Measurements from ENCODE around the gene USP28.
"Not testable (repeated sequence)": the region's sequence is repeated elsewhere in the genome, so short reads cannot be mapped to it uniquely, and the experiment has no call there.

USP28 gene, protein sequence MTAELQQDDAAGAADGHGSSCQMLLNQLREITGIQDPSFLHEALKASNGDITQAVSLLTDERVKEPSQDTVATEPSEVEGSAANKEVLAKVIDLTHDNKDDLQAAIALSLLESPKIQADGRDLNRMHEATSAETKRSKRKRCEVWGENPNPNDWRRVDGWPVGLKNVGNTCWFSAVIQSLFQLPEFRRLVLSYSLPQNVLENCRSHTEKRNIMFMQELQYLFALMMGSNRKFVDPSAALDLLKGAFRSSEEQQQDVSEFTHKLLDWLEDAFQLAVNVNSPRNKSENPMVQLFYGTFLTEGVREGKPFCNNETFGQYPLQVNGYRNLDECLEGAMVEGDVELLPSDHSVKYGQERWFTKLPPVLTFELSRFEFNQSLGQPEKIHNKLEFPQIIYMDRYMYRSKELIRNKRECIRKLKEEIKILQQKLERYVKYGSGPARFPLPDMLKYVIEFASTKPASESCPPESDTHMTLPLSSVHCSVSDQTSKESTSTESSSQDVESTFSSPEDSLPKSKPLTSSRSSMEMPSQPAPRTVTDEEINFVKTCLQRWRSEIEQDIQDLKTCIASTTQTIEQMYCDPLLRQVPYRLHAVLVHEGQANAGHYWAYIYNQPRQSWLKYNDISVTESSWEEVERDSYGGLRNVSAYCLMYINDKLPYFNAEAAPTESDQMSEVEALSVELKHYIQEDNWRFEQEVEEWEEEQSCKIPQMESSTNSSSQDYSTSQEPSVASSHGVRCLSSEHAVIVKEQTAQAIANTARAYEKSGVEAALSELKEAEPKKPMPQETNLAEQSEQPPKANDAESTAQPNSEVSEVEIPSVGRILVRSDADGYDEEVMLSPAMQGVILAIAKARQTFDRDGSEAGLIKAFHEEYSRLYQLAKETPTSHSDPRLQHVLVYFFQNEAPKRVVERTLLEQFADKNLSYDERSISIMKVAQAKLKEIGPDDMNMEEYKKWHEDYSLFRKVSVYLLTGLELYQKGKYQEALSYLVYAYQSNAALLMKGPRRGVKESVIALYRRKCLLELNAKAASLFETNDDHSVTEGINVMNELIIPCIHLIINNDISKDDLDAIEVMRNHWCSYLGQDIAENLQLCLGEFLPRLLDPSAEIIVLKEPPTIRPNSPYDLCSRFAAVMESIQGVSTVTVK

DNA sequence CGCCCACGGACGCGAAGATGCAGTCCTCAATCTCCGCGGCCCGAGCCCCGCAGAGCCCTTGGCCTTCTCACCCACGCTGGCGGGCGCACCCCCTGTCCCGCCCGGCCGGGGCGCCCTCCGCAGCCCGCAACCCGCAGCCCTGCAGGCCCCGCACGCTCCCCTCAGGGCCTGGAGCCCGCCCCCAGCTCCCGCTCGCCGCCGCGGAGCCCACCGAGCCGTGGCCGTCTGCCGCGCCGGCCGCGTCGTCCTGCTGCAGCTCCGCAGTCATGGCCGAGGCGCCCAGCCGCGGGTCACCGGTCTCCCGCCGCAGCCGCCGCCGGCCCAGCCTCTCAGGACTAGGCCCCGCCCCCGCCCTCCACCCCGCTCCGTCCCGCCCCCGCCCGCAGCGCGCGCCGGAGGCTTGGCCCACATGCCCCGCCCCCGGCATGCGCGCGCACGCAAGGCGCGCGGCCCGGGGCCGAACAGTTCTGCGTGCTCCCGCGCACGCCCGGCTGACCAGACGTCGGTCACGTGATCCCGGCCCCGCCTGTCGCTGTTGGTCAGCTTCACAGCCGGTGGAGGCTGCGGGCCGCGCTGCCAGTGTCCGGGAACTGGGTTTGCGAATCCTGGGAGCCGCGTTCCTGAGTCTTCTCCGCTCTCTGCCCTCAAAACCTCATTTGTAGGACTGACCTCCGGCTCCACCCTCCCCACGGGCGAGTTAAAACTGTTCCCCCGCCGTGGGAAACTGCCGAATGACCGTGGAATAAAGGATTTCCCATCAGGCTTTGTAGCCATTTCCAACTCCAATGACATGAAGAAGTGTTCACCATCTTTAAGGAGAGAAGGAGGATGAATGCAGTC is at the start of gene USP28:
Gene USP28 (minus strand): TSS at position 339 of the 840 bp plus-strand sequence. CDS start 71 bp downstream, at position 268.
- peak; percentile 70 for DNase-seq

DNA sequence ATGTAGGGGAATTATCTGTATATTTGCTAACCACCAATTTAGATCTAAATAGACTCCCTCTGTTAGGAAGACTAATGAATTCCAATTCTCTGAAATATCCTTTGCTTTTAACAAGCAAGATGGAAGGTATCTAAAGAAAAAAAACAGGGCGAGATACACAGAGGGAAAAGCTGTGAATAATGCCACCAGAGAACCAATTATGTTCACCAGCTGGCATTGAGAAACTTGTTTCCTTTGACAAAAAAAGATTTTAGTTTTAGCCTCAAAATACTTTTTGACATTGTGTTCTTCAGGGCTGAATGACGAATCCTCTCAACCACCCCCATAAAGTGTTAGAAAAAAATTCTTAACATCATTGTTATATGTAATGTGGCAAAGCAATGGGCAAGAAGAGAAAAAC is 48.2 kb upstream of the USP28 start:
- DNase-seq: no peak

DNA sequence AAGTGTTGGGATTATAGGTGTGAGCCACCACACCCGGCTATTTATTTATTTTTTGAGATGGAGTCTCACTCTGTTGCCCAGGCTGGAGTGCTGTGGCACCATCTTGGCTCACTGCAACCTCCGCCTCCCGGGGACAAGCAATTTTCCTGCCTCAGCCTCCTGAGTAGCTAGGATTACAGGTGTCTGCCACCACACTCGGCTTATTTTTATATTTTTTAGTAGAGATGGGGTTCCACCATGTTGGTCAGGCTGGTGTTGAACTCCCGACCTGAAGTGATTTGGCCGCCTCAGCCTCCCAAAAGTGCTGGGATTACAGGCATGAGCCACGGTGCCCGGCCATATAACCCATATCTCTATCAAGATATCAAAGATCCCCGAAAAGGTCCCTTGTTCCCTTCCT is 36.1 kb upstream of the USP28 start:
- DNase-seq: not testable (repeated sequence)

DNA sequence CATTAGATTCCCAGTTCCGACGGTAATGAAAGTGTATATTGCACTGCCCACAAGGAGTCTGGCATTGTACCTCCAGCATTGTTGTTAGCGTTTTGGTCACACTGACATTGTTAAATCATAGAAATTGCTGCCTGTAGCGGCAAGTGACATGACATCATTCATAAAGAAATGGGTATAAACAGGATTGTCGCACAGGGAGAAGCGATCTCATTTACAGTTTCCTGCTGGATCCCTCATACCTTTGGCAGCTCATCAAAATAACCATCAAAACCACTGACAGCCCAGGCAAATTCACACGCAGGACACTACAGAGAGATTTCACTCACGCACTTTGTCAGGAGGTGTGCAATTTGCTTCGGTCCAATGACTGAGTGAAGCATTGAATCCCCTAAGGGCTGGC is 32.7 kb upstream of the USP28 start:
- DNase-seq: no peak

DNA sequence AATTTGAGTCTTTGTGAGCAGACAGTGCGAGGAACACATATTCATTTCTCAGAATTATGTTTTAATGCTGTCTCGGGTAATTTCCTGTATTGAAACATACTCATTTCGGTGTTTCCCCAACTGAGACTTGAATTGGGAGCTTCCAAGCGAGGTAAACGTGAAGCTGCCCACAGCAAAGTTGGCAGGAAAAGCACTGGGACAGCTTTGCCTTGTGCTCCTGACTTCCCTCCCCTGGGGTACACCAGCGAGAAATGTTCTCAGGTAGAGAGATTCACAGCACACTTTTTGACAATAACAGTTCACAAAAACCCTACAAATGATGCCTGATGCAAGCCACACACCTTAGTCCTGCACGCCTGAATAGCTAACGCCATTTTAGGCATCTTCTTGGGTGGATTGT is 32.3 kb upstream of the USP28 start:
- DNase-seq: no peak

DNA sequence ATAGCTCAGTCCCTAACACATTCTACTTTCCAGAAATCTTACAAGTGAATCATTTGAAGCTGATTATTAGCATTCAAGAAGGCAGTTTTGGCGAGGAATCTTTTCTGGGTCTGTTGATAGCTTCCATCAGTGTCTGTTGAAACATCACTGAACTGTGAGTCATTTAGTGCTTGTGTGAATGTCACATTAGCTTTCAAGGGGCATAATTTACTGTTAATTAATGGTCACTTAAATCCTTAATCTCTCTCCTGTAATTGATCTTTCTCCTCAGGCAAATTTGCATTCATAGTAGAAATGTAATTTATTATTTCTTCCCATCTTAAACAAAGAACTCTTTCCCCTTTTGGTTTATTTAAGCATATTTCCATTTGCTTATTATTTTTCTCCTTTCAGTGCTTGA is 31.8 kb upstream of the USP28 start:
- DNase-seq: no peak

DNA sequence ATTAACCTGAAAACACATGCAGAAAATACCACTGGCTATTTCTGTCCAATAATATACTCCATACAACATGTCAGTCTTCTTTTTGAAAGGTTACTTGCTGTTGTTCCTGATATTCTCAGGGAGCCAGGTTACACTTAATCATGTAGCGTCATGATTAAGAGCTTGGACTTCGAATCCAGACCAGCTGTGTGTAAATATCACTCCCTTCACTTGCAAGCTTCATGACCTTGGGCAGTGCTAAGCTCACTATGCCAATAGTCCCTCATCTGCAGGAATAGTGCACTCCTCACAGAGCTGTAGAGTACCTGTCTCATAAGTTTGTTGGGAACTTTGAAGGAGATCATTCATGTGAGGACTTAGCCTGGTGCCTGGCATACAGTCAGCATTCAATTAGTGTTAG is 31.1 kb upstream of the USP28 start:
- no peak for DNase-seq

DNA sequence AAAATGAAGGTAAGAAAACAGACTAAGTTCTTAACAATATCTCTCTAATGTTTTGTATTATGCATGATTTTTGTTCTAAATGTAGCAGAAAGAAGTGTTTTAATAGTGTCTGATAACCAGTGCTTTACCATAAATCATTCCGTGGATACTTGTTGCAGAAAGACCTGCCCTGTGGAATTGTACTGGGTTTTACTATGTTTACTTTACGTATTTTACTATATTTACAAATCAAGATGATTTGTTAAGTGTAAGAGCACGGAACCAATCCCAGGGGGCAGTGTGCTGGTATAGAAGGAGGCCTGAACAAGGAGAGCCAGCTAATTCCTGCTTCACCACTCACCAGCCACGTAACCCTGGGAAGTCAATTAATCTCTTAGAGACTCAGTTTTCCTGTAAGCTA is 30.7 kb upstream of the USP28 start:
- no peak for DNase-seq

DNA sequence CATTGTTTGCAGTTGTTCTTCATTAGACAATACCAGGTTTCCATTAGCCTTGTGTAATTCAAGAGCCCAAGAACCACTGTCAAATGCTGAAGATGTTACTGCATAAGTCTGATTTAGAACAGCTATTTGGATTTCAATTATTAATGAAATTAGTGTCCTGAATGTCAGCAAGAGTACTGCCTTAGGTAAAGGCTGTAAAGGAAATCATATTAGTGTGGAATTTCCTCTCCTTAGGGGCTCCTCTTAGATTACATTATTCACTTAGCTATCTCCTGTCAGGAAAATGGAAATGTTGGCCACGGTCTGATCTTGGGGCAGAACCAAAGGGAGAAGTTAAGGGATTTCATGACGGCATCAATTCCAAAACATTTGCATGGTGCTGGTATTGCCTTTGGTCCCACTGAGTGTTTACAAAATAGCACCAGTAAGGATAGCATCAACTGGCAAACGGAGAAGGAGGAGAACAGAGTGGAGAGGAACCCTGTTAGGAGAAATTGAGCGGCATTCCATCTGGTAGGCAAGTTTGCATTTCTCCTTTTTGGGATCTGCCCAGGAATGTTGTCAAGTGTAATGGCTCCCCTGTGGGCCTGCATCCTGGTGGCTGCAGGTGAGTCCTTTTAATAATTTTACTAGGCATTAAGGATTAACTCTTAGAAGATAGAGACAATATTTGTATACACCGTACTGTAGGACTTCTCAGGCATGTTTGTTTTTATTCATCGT is 29.2 kb upstream of the USP28 start, which contains the start of gene HTR3B:
Gene HTR3B (plus strand): TSS at position 418 of the 723 bp plus-strand sequence. CDS start 138 bp downstream, at position 556.
- no peak for DNase-seq

DNA sequence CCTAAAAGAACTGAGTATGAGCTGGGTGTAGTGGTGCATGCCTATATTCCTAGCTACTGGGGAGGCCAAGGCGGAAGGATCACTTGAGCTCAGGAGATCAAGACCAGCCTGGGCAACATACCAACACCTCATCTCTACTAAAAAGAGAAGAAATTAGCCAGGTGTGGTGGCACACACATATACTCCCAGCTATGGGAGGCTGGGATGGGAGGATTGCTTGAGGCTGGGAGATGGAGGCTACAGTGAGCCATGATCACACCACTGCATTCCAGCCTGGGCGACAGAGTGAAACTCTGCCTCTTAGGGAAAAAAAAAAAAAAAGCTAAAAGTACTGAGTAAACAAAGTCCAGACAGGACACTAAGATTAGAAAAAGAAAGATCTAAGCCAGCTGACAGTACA is 25.8 kb upstream of the USP28 start:
- no peak for DNase-seq

DNA sequence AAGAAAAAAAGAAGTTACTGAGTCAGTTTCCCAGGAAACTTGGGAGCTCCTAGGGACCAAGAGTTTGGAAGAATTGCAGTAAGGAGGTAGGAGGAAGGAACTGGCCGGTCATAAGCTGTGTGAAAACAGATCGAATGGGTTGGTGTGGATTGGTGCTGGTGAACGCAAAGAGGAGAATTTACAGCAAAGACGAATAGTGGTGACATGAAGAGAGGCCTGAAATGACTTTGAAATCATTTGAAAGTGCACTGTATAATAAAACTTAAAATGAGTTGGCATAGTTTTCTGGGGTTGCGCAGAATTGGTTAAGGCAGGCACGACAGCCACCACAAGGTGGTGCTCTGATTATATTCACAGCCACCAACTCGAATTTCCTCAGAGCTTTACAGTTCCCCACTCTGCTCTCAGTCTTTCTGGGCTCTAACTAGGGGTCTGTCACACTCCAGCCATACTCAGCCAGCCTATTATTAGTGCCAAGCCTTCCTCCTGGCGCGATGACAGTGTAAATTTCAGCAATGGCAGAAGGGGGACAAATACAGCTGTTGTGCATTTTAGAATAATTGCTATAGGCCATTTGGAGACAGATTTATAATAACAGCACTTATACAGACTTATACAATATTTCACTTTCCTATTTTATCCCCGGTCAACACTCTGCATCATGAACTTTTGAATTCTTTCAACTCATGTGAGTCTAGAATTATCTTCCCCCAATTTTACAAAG is 20.9 kb upstream of the USP28 start:
- DNase-seq: no peak

DNA sequence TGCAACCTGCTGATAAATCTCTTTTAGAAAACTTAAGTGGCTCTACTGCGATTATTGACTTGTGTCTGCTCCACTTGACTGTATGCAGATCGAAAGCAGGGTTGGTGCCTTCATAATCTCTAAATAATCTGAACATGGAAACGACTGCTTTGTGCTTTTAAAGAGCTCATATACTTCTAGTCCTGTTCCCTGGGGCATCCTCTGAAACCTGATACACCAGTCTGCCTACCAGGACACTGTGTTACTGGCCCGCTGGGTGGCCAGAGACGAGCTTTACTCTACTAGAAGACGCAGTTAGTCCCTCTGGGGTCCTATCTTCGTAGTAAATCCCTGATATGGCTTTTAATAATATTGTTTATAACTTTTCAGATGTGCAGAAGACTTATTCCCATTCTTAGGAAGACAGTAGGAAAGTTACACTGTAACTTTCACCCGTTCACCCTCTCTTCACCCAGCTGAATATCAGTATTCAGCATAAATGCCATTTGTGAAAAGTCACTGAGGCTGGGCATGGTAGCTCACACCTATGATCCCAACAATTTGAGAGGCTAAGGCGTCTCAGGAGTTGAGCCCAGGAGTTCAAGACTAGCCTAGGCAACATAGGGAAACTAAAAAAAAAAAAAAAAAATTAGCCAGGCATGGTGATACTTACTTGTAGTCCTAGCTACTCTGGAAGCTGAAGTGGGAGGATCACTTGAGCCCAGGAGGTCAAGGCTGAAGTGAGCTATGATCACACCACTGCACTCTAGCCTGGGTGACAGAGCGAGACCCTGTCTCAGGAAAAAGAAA is 20.2 kb upstream of the USP28 start:
- DNase-seq: no peak

DNA sequence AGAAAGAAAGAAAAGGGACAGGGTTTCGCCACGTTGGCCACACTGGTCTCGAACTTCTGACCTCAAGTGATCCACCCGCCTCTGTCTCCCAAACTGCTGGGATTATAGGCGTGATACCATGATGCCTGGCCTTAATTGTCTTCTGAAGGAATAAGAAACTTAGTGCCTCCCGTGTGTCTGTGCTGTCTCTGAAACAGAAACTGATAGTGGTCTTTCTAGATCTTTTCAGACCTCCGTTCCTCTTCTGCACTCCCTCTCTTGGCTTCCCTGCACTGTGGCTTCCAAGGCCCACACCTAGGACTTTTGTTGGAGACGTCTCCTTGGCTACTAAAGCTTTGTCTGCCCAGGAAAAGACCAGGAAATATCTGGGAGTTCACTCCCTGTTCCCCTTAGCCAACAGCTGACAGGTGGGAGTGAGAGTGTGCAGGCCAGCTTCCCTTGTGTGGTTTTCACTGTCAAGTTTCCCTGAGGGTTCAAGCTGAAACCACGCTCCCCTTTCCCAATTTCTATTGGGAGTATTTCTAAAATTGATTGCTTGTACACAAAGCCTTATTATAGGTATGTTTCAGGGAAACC is 19.1 kb upstream of the USP28 start:
- DNase-seq: no peak

DNA sequence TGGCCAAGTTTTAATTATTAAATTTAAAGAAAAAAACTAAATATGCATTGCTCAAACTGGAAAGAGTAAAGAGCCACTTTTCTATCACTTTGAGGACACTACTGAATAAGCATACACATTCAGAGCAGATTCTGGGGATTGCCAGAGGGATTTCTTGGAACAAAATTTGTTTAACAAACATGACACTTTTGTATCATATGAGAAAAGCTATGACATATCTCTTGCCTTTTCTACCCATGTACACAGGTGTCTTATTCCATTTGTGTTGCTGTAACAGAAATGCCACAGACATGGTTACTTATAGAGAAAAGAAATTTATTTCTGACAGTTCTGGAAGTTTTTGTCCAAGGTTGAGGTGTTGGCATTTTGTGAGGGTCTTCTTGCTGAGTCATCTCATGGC is 13.5 kb upstream of the USP28 start:
- DNase-seq: no peak

DNA sequence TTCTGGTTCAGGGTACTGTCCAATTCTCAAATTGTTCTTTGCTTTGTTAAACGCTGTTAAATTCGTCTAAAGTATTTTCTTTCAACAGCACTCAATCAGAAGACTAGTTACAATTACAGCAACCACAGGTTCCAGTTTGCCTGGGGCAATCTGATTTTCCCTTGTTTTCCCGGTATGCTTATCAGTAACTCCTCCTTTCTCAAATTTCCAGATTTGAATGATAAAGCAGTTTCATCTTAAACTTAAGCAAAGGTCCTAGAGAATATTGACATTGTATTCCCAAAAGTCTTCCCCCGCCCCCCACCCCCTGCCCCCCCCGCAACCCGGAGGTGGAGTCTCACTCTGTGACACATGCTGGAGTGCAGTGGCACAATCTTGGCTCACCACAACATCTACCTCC is 10.5 kb upstream of the USP28 start:
- DNase-seq: no peak

DNA sequence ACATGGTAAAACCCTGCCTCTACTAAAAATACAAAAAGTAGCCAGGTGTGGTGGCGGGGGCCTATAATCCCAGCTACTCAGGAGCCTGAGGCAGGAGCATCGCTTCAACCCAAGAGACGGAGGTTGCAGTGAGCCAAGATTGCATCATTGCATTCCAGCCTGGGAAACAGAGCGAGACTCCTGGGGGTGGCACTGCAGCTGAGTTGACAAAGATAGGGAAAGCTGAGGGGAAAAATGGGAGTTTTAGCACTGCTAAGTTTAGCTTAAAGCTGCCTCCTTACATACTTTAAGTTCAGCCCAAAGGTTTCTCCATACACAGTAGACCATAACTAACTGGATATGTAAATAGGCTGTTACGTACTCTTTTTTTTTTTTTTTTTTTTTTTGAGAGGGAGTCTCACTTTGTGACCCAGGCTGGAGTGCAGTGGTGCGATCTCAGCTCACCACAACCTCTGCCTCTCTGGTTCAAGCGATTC is 9.0 kb upstream of the USP28 start:
- DNase-seq: no peak

DNA sequence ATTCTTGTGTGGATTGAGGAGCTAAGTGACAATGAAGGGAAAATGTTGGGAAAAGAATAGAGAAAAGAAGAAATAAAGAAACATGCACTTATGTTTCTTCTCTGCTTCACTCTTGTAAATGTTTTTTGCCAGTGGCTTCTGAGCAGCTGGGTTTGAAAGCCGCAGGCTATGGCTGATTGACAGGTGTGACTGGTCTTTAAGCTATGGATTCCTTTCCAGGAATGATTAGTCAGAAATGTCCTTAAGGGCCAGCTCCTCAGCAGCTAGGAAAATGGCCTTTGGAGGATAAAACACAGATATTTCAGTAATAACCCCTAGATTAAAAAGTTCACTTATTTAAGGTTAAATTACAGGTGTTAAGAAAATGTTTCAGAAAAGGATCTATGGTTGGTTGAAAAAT is 6.5 kb upstream of the USP28 start:
- no peak for DNase-seq

DNA sequence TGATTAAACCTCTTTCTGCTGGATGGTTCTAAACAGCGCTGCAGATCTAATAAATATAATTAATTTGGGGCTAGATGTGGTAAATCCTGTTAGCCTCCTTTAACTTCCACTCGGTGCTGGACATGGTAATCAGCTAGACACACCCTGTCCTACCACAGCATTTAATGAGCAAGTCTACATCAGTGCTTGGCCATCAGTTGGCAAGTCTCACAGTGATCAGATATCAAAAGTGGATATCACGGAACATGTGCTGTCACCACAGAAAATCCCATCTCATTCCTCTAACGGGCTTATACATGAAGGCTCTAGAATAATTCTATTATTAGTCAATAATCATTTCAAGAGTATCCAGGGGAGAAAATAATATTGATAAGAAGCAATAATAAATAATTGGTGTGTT is 5.6 kb upstream of the USP28 start:
- DNase-seq: no peak

DNA sequence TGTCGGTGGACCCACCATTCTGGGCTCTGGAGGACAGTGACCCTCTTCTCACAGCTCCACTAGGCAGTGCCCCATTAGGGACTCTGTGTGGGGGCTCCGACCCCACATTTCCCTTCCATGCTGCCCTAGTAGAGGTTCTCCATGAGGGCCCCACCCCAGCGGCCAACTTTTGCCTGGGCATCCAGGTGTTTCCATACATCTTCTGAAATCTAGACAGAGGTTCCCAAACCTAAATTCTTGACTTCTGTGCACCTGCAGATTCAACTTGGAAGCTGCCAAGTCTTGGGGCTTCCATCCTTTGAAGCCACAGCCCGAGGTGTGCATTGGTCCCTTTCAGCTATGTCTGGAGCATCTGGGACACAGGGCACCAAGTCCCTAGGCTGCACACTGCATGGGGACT is 4.1 kb upstream of the USP28 start:
- not testable (repeated sequence) for DNase-seq

DNA sequence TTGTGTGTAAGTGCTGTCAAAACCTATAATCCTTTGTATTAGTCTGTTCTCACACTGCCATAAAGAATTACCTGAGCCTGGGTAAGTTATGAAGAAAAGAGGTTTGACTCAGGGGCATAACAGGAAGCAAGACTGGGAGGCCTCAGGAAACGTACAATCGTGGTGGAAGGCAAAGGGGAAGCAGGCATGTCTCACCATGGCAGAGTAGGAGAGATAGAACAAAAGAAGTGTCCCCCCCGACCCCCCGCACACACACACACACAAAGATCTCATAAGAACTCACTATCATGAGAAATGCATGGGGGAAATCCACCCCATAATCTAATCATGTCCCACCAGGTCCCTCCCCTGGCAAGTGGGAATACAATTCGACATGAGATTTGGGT is 2.3 kb upstream of the USP28 start:
- DNase-seq: no peak

Measured in NCI-H2029 treated with DMSO at 0.1 percent for 48 hours (cell line).